Measurements from ENCODE around the gene CNTNAP2.

The CNTNAP2 gene

GRCh38 chr7:146116521-146117222 lies at the start of gene CNTNAP2:
Gene CNTNAP2, plus strand, starts transcription at chr7:146116801. Its CDS starts 76 bp downstream, at chr7:146116877.
- no peak for DNase-seq

GRCh38 chr7:146067880-146068279 lies 48.7 kb upstream of the CNTNAP2 start:
- DNase-seq = no peak

- no peak for DNase-seq
Measured at GRCh38 chr7:146074195-146074765, 42.3 kb upstream of the CNTNAP2 start.

- no peak for DNase-seq
Measured at GRCh38 chr7:146076344-146076743, 40.3 kb upstream of the CNTNAP2 start.

- DNase-seq = no peak
Measured at GRCh38 chr7:146084086-146084485, 32.5 kb upstream of the CNTNAP2 start.

GRCh38 chr7:146090023-146090645 lies 26.5 kb upstream of the CNTNAP2 start:
- DNase-seq = no peak

- DNase-seq = no peak
Measured at GRCh38 chr7:146094356-146094755, 22.2 kb upstream of the CNTNAP2 start.

- DNase-seq = no peak
Measured at GRCh38 chr7:146096994-146097393, 19.6 kb upstream of the CNTNAP2 start.

GRCh38 chr7:146106319-146106718 lies 10.3 kb upstream of the CNTNAP2 start:
- no peak for DNase-seq

GRCh38 chr7:146112755-146113154 lies 3.8 kb upstream of the CNTNAP2 start:
- no peak for DNase-seq

GRCh38 chr7:146115548-146115850 lies 1.1 kb upstream of the CNTNAP2 start:
- DNase-seq = no peak

- DNase-seq = no peak
Measured at GRCh38 chr7:146115851-146116520, 615 bp upstream of the CNTNAP2 start.

GRCh38 chr7:146117576-146117975 lies 975 bp downstream of the CNTNAP2 start:
- DNase-seq = no peak

- no peak for DNase-seq
Measured at GRCh38 chr7:146119002-146119401, 2.4 kb downstream of the CNTNAP2 start.

GRCh38 chr7:146123715-146124114 lies 7.1 kb downstream of the CNTNAP2 start:
- no peak for DNase-seq

- DNase-seq = no peak
Measured at GRCh38 chr7:146126767-146127509, 10.3 kb downstream of the CNTNAP2 start.

- no peak for DNase-seq
Measured at GRCh38 chr7:146129296-146129695, 12.7 kb downstream of the CNTNAP2 start.

GRCh38 chr7:146129997-146130396 lies 13.4 kb downstream of the CNTNAP2 start:
- no peak for DNase-seq

GRCh38 chr7:146131701-146132100 lies 15.1 kb downstream of the CNTNAP2 start:
- DNase-seq = no peak

- DNase-seq = no peak
Measured at GRCh38 chr7:146136357-146136875, 19.8 kb downstream of the CNTNAP2 start.

- no peak for DNase-seq
Measured at GRCh38 chr7:146138926-146139325, 22.3 kb downstream of the CNTNAP2 start.

GRCh38 chr7:146146831-146147486 lies 30.4 kb downstream of the CNTNAP2 start:
- DNase-seq = no peak

Measured in activated CD4-positive, CD25-positive, alpha-beta regulatory T cell (primary cell).